Activated CD4-positive, alpha-beta memory T cell treated with anti-CD3 and anti-CD28 coated beads, Interleukin-2, amount 10 ng/mL, durations not matched to agents 7 days and 5 days (primary cell): Measurements from ENCODE around the gene TMEM132C. TPM values are rescaled to one million over a fixed set of nuclear protein-coding genes. Genes with fewer than 3 reads are reported as not detected.
A peak's percentile ranks its signal among the peaks of the same experiment; 100 is the strongest.

Experiments used
- CTCF ChIA-PET: fragments of 350-600 bp; sonication (Branson Sonifier 250); formaldehyde crosslinking; loops from one replicate; lab custom pipeline; 2021; ENCODE audit warnings: antibody characterized with exemption, inconsistent platforms; lab: Charles Lee
- POLR2A ChIA-PET: fragments of 350-600 bp; sonication (Branson Sonifier 250); formaldehyde crosslinking; loops from one replicate; lab custom pipeline; 2021; ENCODE audit warnings: antibody characterized with exemption; lab: Charles Lee
- DNase-seq: peaks from one replicate; pipeline ENCODE4 v3.0.0-alpha.2; 2020
- H3K27ac Mint-ChIP-seq: one replicate; pipeline ENCODE4 v1.8.0; 2021; ENCODE audit warnings: mild to moderate bottlenecking, mixed read lengths
- H3K27me3 Mint-ChIP-seq: one replicate; pipeline ENCODE4 v1.8.0; 2021; ENCODE audit warnings: mixed read lengths
- H3K36me3 Mint-ChIP-seq: one replicate; pipeline ENCODE4 v1.8.0; 2021; ENCODE audit warnings: low read depth, mixed read lengths
- H3K4me1 Mint-ChIP-seq: one replicate; pipeline ENCODE4 v1.8.0; 2021; ENCODE audit warnings: mixed read lengths
- H3K4me3 Mint-ChIP-seq: one replicate; pipeline ENCODE4 v1.8.0; 2021; ENCODE audit warnings: mild to moderate bottlenecking, mixed read lengths
- H3K9me3 Mint-ChIP-seq: one replicate; pipeline ENCODE4 v1.8.0; 2021; ENCODE audit warnings: mixed read lengths
- total RNA-seq, 2 experiments: library from RNA; stranded (reverse); gene quantifications; one replicate each; pipeline ENCODE4 v1.2.3, GENCODE V29; 2021

TMEM132C gene
- total RNA-seq, 2 experiments from 2014 or later: 0.05 TPM; not detected in 1

GRCh38 chr12:128510511-128510910 is 243.5 kb downstream of the TMEM132C start:
- H3K36me3 Mint-ChIP-seq: no peaks in the 10 kb centered on the region
- H3K9me3 Mint-ChIP-seq: peaks cover 27% of the 10 kb centered on the region
- no peaks in the 10 kb centered on the region for H3K27me3 Mint-ChIP-seq
- CTCF ChIA-PET: no interaction called here
- no peak for DNase-seq
- H3K27ac Mint-ChIP-seq: no peak overlapping the region
- H3K4me1 Mint-ChIP-seq: no peaks in the 10 kb centered on the region
- POLR2A ChIA-PET: no interaction called here
- no peak overlapping the region for H3K4me3 Mint-ChIP-seq

DNA sequence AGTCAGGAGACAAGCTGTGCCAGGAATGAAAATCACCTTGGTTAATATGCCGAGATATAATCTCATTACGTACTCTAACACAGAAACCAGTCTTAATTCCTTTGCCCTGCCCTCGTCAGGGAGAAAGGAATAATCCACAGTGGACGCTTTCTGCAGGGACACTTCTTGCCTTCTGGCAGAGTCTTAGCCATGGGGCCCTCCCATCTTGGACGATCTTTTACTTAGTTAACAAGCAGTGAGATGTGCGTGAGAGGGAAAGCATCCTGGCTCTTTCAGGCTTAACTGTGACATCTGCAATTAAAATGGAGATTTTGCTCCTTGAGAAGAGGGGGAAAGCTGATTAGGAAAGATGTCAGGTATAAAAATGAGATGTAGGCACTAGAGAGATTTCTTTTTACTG is 246.4 kb downstream of the TMEM132C start:
- Mint-ChIP-seq H3K36me3 (no peaks in the 10 kb centered on the region), H3K27me3 (no peaks in the 10 kb centered on the region), H3K9me3 (peaks cover 27% of the 10 kb centered on the region), H3K4me3 (no peak overlapping the region), H3K4me1 (no peaks in the 10 kb centered on the region), H3K27ac (no peak overlapping the region)
- DNase-seq: no peak
- ChIA-PET CTCF (no interaction called here), POLR2A (no interaction called here)

GRCh38 chr12:128513831-128514230 is 246.9 kb downstream of the TMEM132C start:
- H3K27me3 Mint-ChIP-seq: no peaks in the 10 kb centered on the region
- no peak overlapping the region for H3K27ac Mint-ChIP-seq
- peaks cover 26% of the 10 kb centered on the region for H3K9me3 Mint-ChIP-seq
- H3K4me1 Mint-ChIP-seq: no peaks in the 10 kb centered on the region
- ChIA-PET CTCF (interaction anchor here (0.6 kb wide), 1 partner anchor 1769 kb away, joined by 5 read pairs; no protein-coding TSS in a partner anchor), POLR2A (no interaction called here)
- no peaks in the 10 kb centered on the region for H3K36me3 Mint-ChIP-seq
- no peak for DNase-seq
- no peak overlapping the region for H3K4me3 Mint-ChIP-seq

- Mint-ChIP-seq H3K27ac (no peak overlapping the region), H3K36me3 (no peaks in the 10 kb centered on the region), H3K9me3 (peaks cover 16% of the 10 kb centered on the region), H3K4me3 (no peak overlapping the region), H3K4me1 (no peaks in the 10 kb centered on the region), H3K27me3 (no peaks in the 10 kb centered on the region)
- DNase-seq: no peak
- ChIA-PET POLR2A (no interaction called here), CTCF (no interaction called here)
These were observed 251.7 kb downstream of the TMEM132C start for GRCh38 chr12:128518644-128519043.

- Mint-ChIP-seq H3K9me3 (peaks cover 18% of the 10 kb centered on the region), H3K27me3 (no peaks in the 10 kb centered on the region), H3K36me3 (no peaks in the 10 kb centered on the region), H3K4me1 (no peaks in the 10 kb centered on the region), H3K4me3 (no peak overlapping the region), H3K27ac (no peak overlapping the region)
- ChIA-PET CTCF (no interaction called here), POLR2A (no interaction called here)
- DNase-seq: no peak
These were observed 252.5 kb downstream of the TMEM132C start for GRCh38 chr12:128519426-128519825.

DNA sequence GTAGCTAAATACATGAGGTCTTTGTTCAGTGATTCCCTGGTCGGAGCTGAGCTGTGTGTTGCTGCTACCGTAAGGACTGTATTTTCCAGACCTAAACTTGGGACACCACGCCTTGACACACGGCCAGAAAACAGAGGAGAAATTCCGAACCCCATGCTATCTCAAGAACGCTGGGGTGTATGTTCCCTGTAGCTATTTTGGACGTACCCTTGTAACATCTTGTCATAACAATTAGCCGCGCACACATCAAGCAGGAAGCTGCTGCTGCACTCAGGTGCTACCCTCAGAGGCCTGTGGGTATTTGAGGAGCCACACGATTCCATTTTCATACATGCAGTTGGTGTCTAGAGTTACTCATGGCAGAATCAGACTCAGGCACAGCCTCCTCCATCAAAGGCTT is 255.0 kb downstream of the TMEM132C start:
- no peak overlapping the region for H3K4me3 Mint-ChIP-seq

DNA sequence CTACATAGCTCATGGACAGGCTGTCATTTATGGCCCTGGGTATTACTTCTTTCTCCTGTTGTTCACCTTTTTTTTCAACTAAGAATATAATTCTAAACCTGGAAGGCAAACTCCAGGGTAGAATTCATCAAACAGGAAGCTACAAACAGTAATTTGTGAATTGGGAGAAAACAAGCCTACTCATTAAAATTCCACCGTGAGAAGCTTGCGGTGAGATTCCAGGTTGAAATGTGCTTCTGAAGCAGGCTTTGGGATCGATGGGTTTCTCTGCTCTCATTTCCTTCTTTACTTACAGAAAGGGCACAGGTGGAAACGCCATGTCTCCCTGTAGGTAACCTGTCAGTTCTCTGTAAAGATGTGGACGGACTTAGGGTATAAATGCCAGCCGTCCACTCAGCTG is 257.5 kb downstream of the TMEM132C start:
- H3K4me1 Mint-ChIP-seq: no peaks in the 10 kb centered on the region
- no peak overlapping the region for H3K27ac Mint-ChIP-seq
- no peaks in the 10 kb centered on the region for H3K27me3 Mint-ChIP-seq
- ChIA-PET CTCF (no interaction called here), POLR2A (no interaction called here)
- peaks cover 11% of the 10 kb centered on the region for H3K9me3 Mint-ChIP-seq
- no peaks in the 10 kb centered on the region for H3K36me3 Mint-ChIP-seq
- H3K4me3 Mint-ChIP-seq: no peak overlapping the region
- no peak for DNase-seq

More for the DNA sequence above, 255.0 kb downstream of the TMEM132C start:
- Mint-ChIP-seq H3K27me3 (no peaks in the 10 kb centered on the region), H3K9me3 (peaks cover 16% of the 10 kb centered on the region), H3K4me1 (no peaks in the 10 kb centered on the region), H3K27ac (no peak overlapping the region), H3K36me3 (no peaks in the 10 kb centered on the region)
- POLR2A ChIA-PET: no interaction called here
- DNase-seq: no peak
- CTCF ChIA-PET: no interaction called here

DNA sequence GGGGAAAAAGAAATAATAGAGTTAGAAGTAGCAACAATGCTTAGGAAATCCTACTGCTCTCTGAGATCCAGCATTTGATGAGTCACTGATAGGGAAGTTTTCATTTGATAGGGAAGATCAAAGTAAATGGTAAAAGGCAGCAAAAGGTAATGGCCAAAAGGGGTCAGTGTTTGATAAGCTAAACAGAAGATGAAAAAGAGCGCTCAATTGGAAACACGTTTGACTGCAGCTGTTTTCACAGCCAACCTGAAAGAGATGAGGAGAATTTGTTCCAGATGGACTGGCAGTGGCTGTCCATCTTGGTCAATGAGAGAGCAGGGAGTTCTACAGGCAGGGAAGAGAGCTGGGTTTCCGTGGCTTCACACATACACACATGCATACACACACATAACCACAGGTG is 264.2 kb downstream of the TMEM132C start:
- H3K4me1 Mint-ChIP-seq: peaks cover 8% of the 10 kb centered on the region
- POLR2A ChIA-PET: no interaction called here
- no peak overlapping the region for H3K27ac Mint-ChIP-seq
- peaks cover 4% of the 10 kb centered on the region for H3K9me3 Mint-ChIP-seq
- no peak overlapping the region for H3K4me3 Mint-ChIP-seq
- H3K27me3 Mint-ChIP-seq: no peaks in the 10 kb centered on the region
- CTCF ChIA-PET: interaction anchor here (1.3 kb wide), 1 partner anchor 119 kb away, joined by 3 read pairs; no protein-coding TSS in a partner anchor
- no peak for DNase-seq
- no peaks in the 10 kb centered on the region for H3K36me3 Mint-ChIP-seq

GRCh38 chr12:128534906-128535305 is 267.9 kb downstream of the TMEM132C start:
- ChIA-PET CTCF (no interaction called here), POLR2A (no interaction called here)
- H3K27ac Mint-ChIP-seq: no peak overlapping the region
- H3K27me3 Mint-ChIP-seq: no peaks in the 10 kb centered on the region
- H3K4me3 Mint-ChIP-seq: no peak overlapping the region
- H3K9me3 Mint-ChIP-seq: peaks cover 17% of the 10 kb centered on the region
- H3K4me1 Mint-ChIP-seq: peaks cover 8% of the 10 kb centered on the region
- no peak for DNase-seq
- H3K36me3 Mint-ChIP-seq: no peaks in the 10 kb centered on the region

GRCh38 chr12:128536810-128537209 is 269.8 kb downstream of the TMEM132C start:
- no peak overlapping the region for H3K27ac Mint-ChIP-seq
- H3K4me3 Mint-ChIP-seq: no peak overlapping the region
- no peaks in the 10 kb centered on the region for H3K27me3 Mint-ChIP-seq
- POLR2A ChIA-PET: no interaction called here
- H3K9me3 Mint-ChIP-seq: peaks cover 22% of the 10 kb centered on the region
- no peaks in the 10 kb centered on the region for H3K36me3 Mint-ChIP-seq
- DNase-seq: no peak
- CTCF ChIA-PET: no interaction called here
- peaks cover 8% of the 10 kb centered on the region for H3K4me1 Mint-ChIP-seq

DNA sequence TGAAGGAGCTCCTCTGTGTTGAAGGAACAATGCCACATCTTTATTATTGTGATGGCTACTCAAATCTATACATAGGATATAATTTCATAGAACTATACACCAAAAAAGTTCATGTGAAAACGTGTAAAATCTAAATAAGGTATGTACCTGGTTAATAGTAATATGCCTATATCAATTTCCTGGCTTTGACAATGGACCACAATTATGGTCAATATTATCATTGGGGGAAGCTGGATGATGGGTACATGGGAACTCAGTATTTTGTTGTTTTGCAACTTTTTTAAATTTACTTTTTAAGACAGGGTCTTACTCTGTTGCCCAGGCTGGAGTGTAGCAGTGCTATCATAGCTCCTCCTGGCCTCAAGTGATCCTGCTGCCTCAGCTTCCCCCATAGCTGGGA is 270.7 kb downstream of the TMEM132C start:
- ChIA-PET CTCF (no interaction called here), POLR2A (no interaction called here)
- Mint-ChIP-seq H3K36me3 (no peaks in the 10 kb centered on the region), H3K27ac (no peak overlapping the region), H3K27me3 (no peaks in the 10 kb centered on the region), H3K4me1 (peaks cover 8% of the 10 kb centered on the region), H3K9me3 (peaks cover 22% of the 10 kb centered on the region), H3K4me3 (no peak overlapping the region)
- no peak for DNase-seq

DNA sequence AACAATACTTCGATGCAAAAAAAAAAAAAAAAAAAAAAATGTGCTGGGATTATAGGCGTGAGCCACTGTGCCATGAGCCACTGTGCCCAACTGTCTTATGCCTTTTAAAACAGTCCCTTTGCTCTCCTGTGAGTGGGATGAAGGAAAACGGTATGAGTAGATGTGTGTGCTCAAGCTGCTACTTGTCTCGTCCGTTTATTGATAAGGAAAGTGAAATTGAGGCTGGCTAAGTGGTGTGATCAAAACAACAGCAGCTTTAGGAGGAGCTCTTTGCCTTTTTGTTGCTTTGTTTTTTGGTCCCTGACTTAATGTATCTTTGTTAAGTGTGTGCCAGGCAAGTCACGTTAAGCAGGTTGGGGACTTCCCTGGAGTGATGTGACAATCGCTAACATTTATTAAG is 275.9 kb downstream of the TMEM132C start:
- ChIA-PET CTCF (interaction anchor here (0.7 kb wide), 1 partner anchor 100 kb away, joined by 5 read pairs; no protein-coding TSS in a partner anchor), POLR2A (interaction anchor here (1.1 to 1.2 kb wide), 2 partner anchors 26 to 27 kb away, joined by 3 read pairs; no protein-coding TSS in a partner anchor)
- no peaks in the 10 kb centered on the region for H3K27me3 Mint-ChIP-seq
- H3K4me3 Mint-ChIP-seq: peak overlapping the region; percentile 16
- H3K27ac Mint-ChIP-seq: peak overlapping the region; percentile 69
- H3K9me3 Mint-ChIP-seq: peaks cover 14% of the 10 kb centered on the region
- DNase-seq: no peak
- no peaks in the 10 kb centered on the region for H3K36me3 Mint-ChIP-seq
- peaks cover 1% of the 10 kb centered on the region for H3K4me1 Mint-ChIP-seq

- ChIA-PET POLR2A (interaction anchor here (1.1 kb wide), 1 partner anchor 25 kb away, joined by 3 read pairs; no protein-coding TSS in a partner anchor), CTCF (no interaction called here)
- no peaks in the 10 kb centered on the region for H3K27me3 Mint-ChIP-seq
- no peak overlapping the region for H3K4me3 Mint-ChIP-seq
- H3K9me3 Mint-ChIP-seq: peaks cover 14% of the 10 kb centered on the region
- DNase-seq: no peak
- H3K27ac Mint-ChIP-seq: peak overlapping the region; percentile 69
- H3K36me3 Mint-ChIP-seq: no peaks in the 10 kb centered on the region
- peaks cover 1% of the 10 kb centered on the region for H3K4me1 Mint-ChIP-seq
These were observed 276.5 kb downstream of the TMEM132C start for GRCh38 chr12:128543460-128543859.

DNA sequence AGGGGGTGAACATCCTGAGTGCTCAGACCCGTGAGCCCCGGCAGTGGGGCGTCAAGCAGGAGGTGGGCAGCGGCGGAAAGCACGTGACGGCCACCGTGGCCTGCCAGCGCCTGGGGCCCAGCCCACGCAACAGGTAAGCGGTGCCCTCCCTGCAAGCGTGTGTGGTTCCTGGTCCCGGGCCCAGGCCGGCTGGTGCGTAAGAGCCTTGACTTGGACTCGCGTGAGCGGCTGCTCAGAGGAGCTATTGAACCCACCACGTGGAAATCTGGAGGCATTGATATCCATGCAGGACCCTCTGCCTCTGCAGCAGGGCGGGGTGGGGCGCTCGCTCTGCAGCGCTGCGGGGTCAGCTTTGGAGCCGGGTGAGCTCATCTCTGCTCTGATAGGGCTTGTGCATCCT is 277.0 kb downstream of the TMEM132C start:
- Mint-ChIP-seq H3K4me1 (peaks cover 1% of the 10 kb centered on the region), H3K36me3 (no peaks in the 10 kb centered on the region), H3K27ac (no peak overlapping the region), H3K4me3 (no peak overlapping the region), H3K27me3 (no peaks in the 10 kb centered on the region), H3K9me3 (peaks cover 14% of the 10 kb centered on the region)
- DNase-seq: no peak
- ChIA-PET CTCF (no interaction called here), POLR2A (no interaction called here)
